ENCODE data around the gene SPATA3. TPM values are rescaled to one million over a fixed set of nuclear protein-coding genes. Genes with fewer than 3 reads are reported as not detected.

Gene SPATA3
- total RNA-seq, 1 donor from 2014 or later = not detected

DNA sequence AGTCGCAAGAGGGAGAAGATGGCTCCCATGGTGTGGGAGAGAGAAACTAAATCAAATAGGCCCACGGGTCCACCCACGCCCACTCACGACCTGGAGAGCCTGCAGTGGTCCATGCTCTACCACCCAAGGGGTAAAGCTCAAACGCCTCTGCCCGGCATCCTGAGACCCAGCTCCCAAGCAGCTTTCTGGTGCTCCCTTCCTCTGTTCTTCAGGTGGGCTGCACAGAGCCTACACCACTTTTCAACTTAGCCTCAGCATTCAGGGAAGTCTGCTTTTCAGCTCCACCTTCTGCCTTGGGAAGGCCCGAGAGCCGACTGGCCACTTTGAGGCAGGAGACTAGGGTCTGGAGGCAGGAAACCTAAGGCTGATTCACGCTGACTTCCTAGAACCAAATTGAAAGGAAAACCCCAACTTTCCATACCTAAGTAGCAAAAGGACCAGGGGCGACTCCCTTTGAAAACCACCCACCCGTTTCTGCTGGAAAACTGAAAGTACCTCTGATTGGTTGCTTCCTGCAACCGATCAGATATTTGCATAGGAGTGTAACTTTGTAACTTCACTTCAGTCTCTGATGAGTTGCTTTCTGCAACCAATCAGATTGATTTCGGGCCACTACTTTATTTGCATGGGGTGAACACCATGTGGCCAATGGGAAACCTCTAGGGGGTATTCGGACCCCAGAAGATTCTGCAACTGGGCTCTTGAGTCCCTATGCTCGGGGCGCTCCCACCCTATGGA, 26.8 kb upstream of the SPATA3 start:
- no peak for DNase-seq (ENCODE audit: extremely low spot score in 2 of 2)
- Histone ChIP-seq H3K9me3 (no peaks in the 10 kb centered on the region), H3K36me3 (no peaks in the 10 kb centered on the region), H3K4me3 (no peak overlapping the region), H3K4me1 (no peaks in the 10 kb centered on the region), H3K27me3 (no peaks in the 10 kb centered on the region), H3K27ac (no peak overlapping the region)
- TF ChIP-seq CTCF (IDR thresholded peaks at IDR 0.05) (no peak), POLR2AphosphoS5 (IDR thresholded peaks at IDR 0.05; ENCODE audit: insufficient read depth in 1 of 2, low read depth in 1 of 2) (no peak), POLR2A (IDR thresholded peaks at IDR 0.05) (no peak)
- intact Hi-C loops (cut with DNase I) = no loop called here

- no peak overlapping the region for H3K27ac ChIP-seq
- intact Hi-C loops (cut with DNase I) = no loop called here
- no peak overlapping the region for H3K4me3 ChIP-seq
Measured at GRCh38 chr2:230969659-230970015, 26.3 kb upstream of the SPATA3 start.

DNA sequence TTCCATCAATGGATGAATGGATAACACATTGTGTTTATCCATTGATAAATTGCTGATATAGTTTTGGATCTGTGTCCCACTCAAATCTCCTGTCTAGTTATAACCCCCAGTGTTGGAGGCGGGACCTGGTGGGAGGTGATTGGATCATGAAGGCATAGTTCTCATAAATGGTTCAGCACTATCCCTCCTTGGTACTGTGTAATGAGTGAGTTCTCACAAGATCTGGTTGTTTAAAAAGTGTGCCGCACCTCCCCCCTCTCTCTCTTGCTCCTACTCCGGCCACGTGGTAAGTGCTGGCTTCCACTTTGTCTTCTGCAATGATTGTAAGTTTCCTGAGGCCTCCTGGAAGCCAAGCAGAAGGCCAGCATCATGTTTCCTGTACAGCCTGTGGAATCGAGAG, 23.9 kb upstream of the SPATA3 start:
- TF ChIP-seq CTCF (IDR thresholded peaks at IDR 0.05) = no peak
- no peak for TF ChIP-seq POLR2A (IDR thresholded peaks at IDR 0.05)
- no peak for TF ChIP-seq POLR2AphosphoS5 (IDR thresholded peaks at IDR 0.05; ENCODE audit: insufficient read depth in 1 of 2, low read depth in 1 of 2)
- Histone ChIP-seq H3K27ac (no peak overlapping the region), H3K4me1 (no peaks in the 10 kb centered on the region), H3K4me3 (no peak overlapping the region), H3K36me3 (no peaks in the 10 kb centered on the region), H3K9me3 (no peaks in the 10 kb centered on the region), H3K27me3 (no peaks in the 10 kb centered on the region)
- intact Hi-C loops (cut with DNase I) = no loop called here
- no peak for DNase-seq (ENCODE audit: extremely low spot score in 2 of 2)

More at GRCh38 chr2:230969659-230970015, 26.3 kb upstream of the SPATA3 start:
- H3K4me1 ChIP-seq = no peaks in the 10 kb centered on the region
- H3K36me3 ChIP-seq = no peaks in the 10 kb centered on the region
- no peaks in the 10 kb centered on the region for H3K27me3 ChIP-seq
- DNase-seq (ENCODE audit: extremely low spot score in 2 of 2) = no peak
- TF ChIP-seq CTCF (IDR thresholded peaks at IDR 0.05) (no peak), POLR2AphosphoS5 (IDR thresholded peaks at IDR 0.05; ENCODE audit: insufficient read depth in 1 of 2, low read depth in 1 of 2) (no peak), POLR2A (IDR thresholded peaks at IDR 0.05) (no peak)
- no peaks in the 10 kb centered on the region for H3K9me3 ChIP-seq

DNA sequence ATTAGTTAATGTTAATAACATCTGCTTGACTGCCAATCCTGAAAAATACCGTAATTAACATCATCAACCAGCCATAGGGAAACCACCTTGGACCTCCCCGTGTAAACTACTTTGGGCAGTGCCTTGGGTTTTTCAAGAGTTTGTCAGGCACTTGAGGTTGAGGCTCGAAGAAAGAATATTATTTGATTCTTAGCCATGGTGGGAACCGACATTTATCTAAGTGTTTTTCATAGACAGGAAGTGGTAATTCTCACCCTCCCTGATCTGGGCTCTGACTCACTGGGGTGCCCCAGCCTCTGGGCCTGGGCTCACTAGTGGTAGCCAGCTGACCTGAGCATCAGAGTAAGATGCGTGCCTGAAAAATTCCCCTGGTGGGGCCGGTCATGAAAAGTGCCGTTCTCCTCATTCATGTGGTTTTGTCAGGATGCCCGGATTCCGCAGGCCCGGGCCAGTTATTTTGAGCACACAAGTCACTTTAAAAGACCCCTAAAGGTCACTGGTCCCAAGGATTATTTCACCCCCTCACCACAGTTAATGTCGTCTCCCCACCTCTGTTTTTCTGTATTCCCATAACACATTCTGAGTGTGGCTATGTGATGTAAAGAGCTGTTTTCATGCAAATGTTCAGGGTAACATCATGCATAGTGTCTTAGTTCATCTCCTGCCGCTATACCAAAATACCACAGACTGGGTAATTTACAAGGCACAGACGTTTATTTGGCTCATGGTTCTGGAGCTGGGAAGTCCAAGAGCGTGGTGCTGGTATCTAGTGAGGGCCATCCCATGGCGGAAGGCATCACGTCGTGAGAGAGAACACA, 21.6 kb upstream of the SPATA3 start:
- no peaks in the 10 kb centered on the region for H3K4me1 ChIP-seq
- no peak overlapping the region for H3K4me3 ChIP-seq
- intact Hi-C loops (cut with DNase I) = no loop called here
- H3K36me3 ChIP-seq = no peaks in the 10 kb centered on the region
- no peaks in the 10 kb centered on the region for H3K9me3 ChIP-seq
- no peak overlapping the region for H3K27ac ChIP-seq
- DNase-seq (ENCODE audit: extremely low spot score in 2 of 2) = no peak
- no peaks in the 10 kb centered on the region for H3K27me3 ChIP-seq
- TF ChIP-seq POLR2A (IDR thresholded peaks at IDR 0.05) = no peak
- TF ChIP-seq POLR2AphosphoS5 (IDR thresholded peaks at IDR 0.05; ENCODE audit: insufficient read depth in 1 of 2, low read depth in 1 of 2) = no peak
- no peak for TF ChIP-seq CTCF (IDR thresholded peaks at IDR 0.05)

GRCh38 chr2:230975927-230976326, 20.0 kb upstream of the SPATA3 start:
- H3K9me3 ChIP-seq = no peaks in the 10 kb centered on the region
- H3K4me1 ChIP-seq = no peaks in the 10 kb centered on the region
- no peak for DNase-seq (ENCODE audit: extremely low spot score in 2 of 2)
- H3K36me3 ChIP-seq = no peaks in the 10 kb centered on the region
- no peak overlapping the region for H3K4me3 ChIP-seq
- H3K27me3 ChIP-seq = no peaks in the 10 kb centered on the region
- TF ChIP-seq POLR2AphosphoS5 (IDR thresholded peaks at IDR 0.05; ENCODE audit: insufficient read depth in 1 of 2, low read depth in 1 of 2) (no peak), POLR2A (IDR thresholded peaks at IDR 0.05) (no peak), CTCF (IDR thresholded peaks at IDR 0.05) (no peak)
- no peak overlapping the region for H3K27ac ChIP-seq
- intact Hi-C loops (cut with DNase I) = no loop called here
